Stomach (tissue), 9 donors: ENCODE results near the gene TMBIM4. TPM values are rescaled to one million over a fixed set of nuclear protein-coding genes. Genes with fewer than 3 reads are reported as not detected.

Source experiments
- DNase-seq, 2 donors: peaks; one replicate each; pipeline versions ENCODE4 v3.0.0 to v3.0.0-alpha.2; 2013 to 2019
- H3K27ac ChIP-seq, 5 donors: fragments of 200-600 bp in 4 of 5; sonication (generic) in 4 of 5; one replicate each; pipeline ENCODE4 v1.5.1; 2013 to 2019; ENCODE audit warnings: mild to moderate bottlenecking in 1 of 5, moderate library complexity in 1 of 5
- H3K27me3 ChIP-seq, 3 donors: fragments of 200-600 bp; sonication (generic); one replicate each; pipeline ENCODE4 v1.5.1; 2017 to 2019; ENCODE audit warnings: mixed run types in 1 of 3
- H3K36me3 ChIP-seq, 4 donors: fragments of 200-600 bp; sonication (generic); 1 replicate in 3 of 4; 2 replicates in 1 of 4; pipeline ENCODE4 v1.5.1; 2016 to 2019
- H3K4me1 ChIP-seq, 4 donors: fragments of 200-600 bp; sonication (generic); one replicate each; pipeline ENCODE4 v1.5.1; 2016 to 2019
- H3K4me3 ChIP-seq, 4 donors: fragments of 200-600 bp; sonication (generic) in 3 of 4; one replicate each; pipeline ENCODE4 v1.5.1; 2016 to 2019; ENCODE audit warnings: mild to moderate bottlenecking in 1 of 4
- H3K9me3 ChIP-seq, 4 donors: fragments of 200-600 bp; sonication (generic); one replicate each; pipeline ENCODE4 v1.5.1; 2016 to 2019
- CTCF ChIP-seq, 7 experiments: fragments of 450-650 bp in 4 of 7; fragments of 200-600 bp in 3 of 7; sonication (generic) in 3 of 7; IDR thresholded peaks; one replicate each; pipeline ENCODE4 v1.5.1; 2016 to 2019; ENCODE audit warnings: antibody characterized with exemption in 7 of 7, control low read depth in 2 of 7, mild to moderate bottlenecking in 1 of 7
- EP300 ChIP-seq: sonication (generic); formaldehyde crosslinking; IDR thresholded peaks from one replicate; pipeline ENCODE4 v1.6.1; 2017; ENCODE audit warnings: antibody characterized with exemption
- POLR2A ChIP-seq, 4 donors: fragments of 450-650 bp; IDR thresholded peaks; one replicate each; pipeline ENCODE4 v1.6.1; 2016; ENCODE audit warnings: antibody characterized with exemption in 4 of 4, control low read depth in 2 of 4, mild to moderate bottlenecking in 1 of 4, moderate library complexity in 1 of 4
- POLR2AphosphoS5 ChIP-seq, 3 donors: sonication (generic); formaldehyde crosslinking; IDR thresholded peaks; one replicate each; pipeline ENCODE4 v1.6.1; 2016; ENCODE audit warnings: antibody characterized with exemption in 3 of 3
- WGBS, 5 donors: extraction: QIAGEN DNeasy Blood & Tissue Kit in 3 of 5; methylation state at CpG; one replicate each; pipeline versions ENCODE4 v1.1.5 to v1.1.7; 2013 to 2018; 5-methylcytosine and 5-hydroxymethylcytosine counted together
- intact Hi-C: fragments of 100-400 bp; cut with DNase I; formaldehyde crosslinking; loops from one replicate; pipeline ENCODE4 v1.15.1; 2023; ENCODE audit warnings: low total_unique reads
- polyA plus RNA-seq, 3 donors: library from polyadenylated mRNA; stranded (reverse); fragments of 200-250 nt; gene quantifications; one replicate each; pipeline ENCODE4 v1.2.3, GENCODE V29; 2013
- total RNA-seq, 5 donors: library from RNA; depleted of rRNA; stranded (reverse); fragments of >200 nt; gene quantifications; one replicate each; pipeline versions ENCODE4 v1.1.0 to v1.2.3, GENCODE V29; 2014 to 2016
- donor health status: healthy with polysubstance abuse.
- donor health status: Bipolar disorder and iron deficiency.
- donor health status: healthy.

The TMBIM4 gene
- total and polyA plus RNA-seq, 8 donors: 19.4 to 117 (median 94.6) TPM

GRCh38 chr12:66144791-66145754 lies 24.7 kb downstream of the TMBIM4 start:
- H3K36me3 ChIP-seq: peaks cover 0 to 75% (median 61%) of the 10 kb centered on the region in 4 donors
- H3K4me3 ChIP-seq: no peak overlapping the region
- peak; percentile 65 to 84 for DNase-seq
- peaks cover 8 to 46% (median 10%) of the 10 kb centered on the region in 4 donors for H3K4me1 ChIP-seq
- intact Hi-C loops: loop anchor here (10.0 kb wide), 1 partner anchor 90 kb away; no protein-coding TSS in a partner anchor
- H3K9me3 ChIP-seq: peaks cover 0 to 18% (median 15%) of the 10 kb centered on the region in 4 donors
- 29 to 38% (median 37%) methylated on average over 7 of the region's 7 CpGs for WGBS, 5 donors
- TF ChIP-seq EP300 (no peak), POLR2AphosphoS5 (IDR thresholded peaks at IDR 0.05) (peak; percentile 42 to 83 (median 54)), POLR2A (IDR thresholded peaks at IDR 0.05) (no peak), CTCF (IDR thresholded peaks at IDR 0.05) (peak in 5 of 7 experiments; percentile 24 to 78 (median 57))
- H3K27ac ChIP-seq: peak overlapping the region in 4 of 5 donors; percentile 5 to 85 (median 62)
- H3K27me3 ChIP-seq: no peaks in the 10 kb centered on the region

- intact Hi-C loops: loop anchor here (10.0 kb wide), 1 partner anchor 91 kb away; no protein-coding TSS in a partner anchor
- peak overlapping the region in 2 of 5 donors; percentile 68 to 85 for H3K27ac ChIP-seq
- H3K4me1 ChIP-seq: peaks cover 8 to 40% (median 10%) of the 10 kb centered on the region in 4 donors
- TF ChIP-seq POLR2A (IDR thresholded peaks at IDR 0.05) (no peak), POLR2AphosphoS5 (IDR thresholded peaks at IDR 0.05) (no peak), EP300 (no peak), CTCF (IDR thresholded peaks at IDR 0.05) (no peak)
- H3K27me3 ChIP-seq: no peaks in the 10 kb centered on the region
- WGBS, 5 donors: 92 to 100% (median 100%) methylated on average over 1 of the region's 1 CpG
- no peak for DNase-seq
- peaks cover 0 to 19% (median 15%) of the 10 kb centered on the region in 4 donors for H3K9me3 ChIP-seq
- H3K4me3 ChIP-seq: no peak overlapping the region
- H3K36me3 ChIP-seq: peaks cover 4 to 80% (median 69%) of the 10 kb centered on the region in 4 donors
Observed at GRCh38 chr12:66143868-66144267, 25.9 kb downstream of the TMBIM4 start.

- no peak for DNase-seq
- intact Hi-C loops: loop anchor here (10.0 kb wide), 1 partner anchor 92 kb away; no protein-coding TSS in a partner anchor
- no peak overlapping the region for H3K27ac ChIP-seq
- peaks cover 8 to 79% (median 68%) of the 10 kb centered on the region in 4 donors for H3K36me3 ChIP-seq
- peaks cover 8 to 40% (median 10%) of the 10 kb centered on the region in 4 donors for H3K4me1 ChIP-seq
- H3K4me3 ChIP-seq: no peak overlapping the region
- no peak for TF ChIP-seq CTCF (IDR thresholded peaks at IDR 0.05)
- no peak for TF ChIP-seq POLR2A (IDR thresholded peaks at IDR 0.05)
- no peak for TF ChIP-seq EP300
- TF ChIP-seq POLR2AphosphoS5 (IDR thresholded peaks at IDR 0.05): no peak
- no peaks in the 10 kb centered on the region for H3K27me3 ChIP-seq
- H3K9me3 ChIP-seq: peaks cover 0 to 19% (median 15%) of the 10 kb centered on the region in 4 donors
Observed at GRCh38 chr12:66142826-66143225, 27.0 kb downstream of the TMBIM4 start.

GRCh38 chr12:66141299-66141698 lies 28.5 kb downstream of the TMBIM4 start:
- WGBS, 5 donors: 93 to 100% (median 98%) methylated on average over 2 of the region's 2 CpGs
- H3K36me3 ChIP-seq: peaks cover 15 to 91% (median 81%) of the 10 kb centered on the region in 4 donors
- no peaks in the 10 kb centered on the region for H3K27me3 ChIP-seq
- no peak overlapping the region for H3K4me3 ChIP-seq
- no peak for DNase-seq
- TF ChIP-seq POLR2AphosphoS5 (IDR thresholded peaks at IDR 0.05) (no peak), EP300 (no peak), CTCF (IDR thresholded peaks at IDR 0.05) (no peak), POLR2A (IDR thresholded peaks at IDR 0.05) (no peak)
- intact Hi-C loops: loop anchor here (10.0 kb wide), 1 partner anchor 94 kb away; no protein-coding TSS in a partner anchor
- H3K27ac ChIP-seq: no peak overlapping the region
- peaks cover 8 to 36% (median 10%) of the 10 kb centered on the region in 4 donors for H3K4me1 ChIP-seq
- peaks cover 0 to 19% (median 15%) of the 10 kb centered on the region in 4 donors for H3K9me3 ChIP-seq
